SK-N-SH (cell line): ENCODE data around the gene MOK. TPM values are rescaled to one million over a fixed set of nuclear protein-coding genes. Genes with fewer than 3 reads are reported as not detected.

Experiments
- CTCF ChIA-PET: fragments of 300-600, 350-600 bp; formaldehyde crosslinking; extraction: SDS; loops from one replicate; lab custom pipeline; 2021; lab: Yijun Ruan, JAX
- POLR2A ChIA-PET: fragments of 350-600 bp; sonication (Branson Sonifier 250); formaldehyde crosslinking; extraction: SDS; loops from one replicate; lab custom pipeline; 2020; ENCODE audit warnings: antibody characterized with exemption, inconsistent platforms; lab: Yijun Ruan, JAX
- DNase-seq: peaks from one replicate; pipeline ENCODE4 v3.0.0; 2012
- H2AFZ ChIP-seq: fragments of 200-600 bp; sonication (generic); 2 replicates; pipeline ENCODE4 v1.8.1; 2016; ENCODE audit warnings: antibody characterized with exemption, mild to moderate bottlenecking, low read depth
- H3F3A ChIP-seq: fragments of 200-600 bp; sonication (generic); replicated peaks from 2 replicates; pipeline ENCODE3; 2016; ENCODE audit warnings: antibody characterized with exemption, mild to moderate bottlenecking; ENCODE audit not compliant: insufficient read depth
- H3K27ac ChIP-seq, 2 experiments: fragments of 200-500 bp in 1 of 2; fragments of 200-600 bp in 1 of 2; sonication (Bioruptor generic) in 1 of 2; sonication (generic), shearing (Covaris generic) in 1 of 2; 2 replicates each; pipeline versions ENCODE4 v1.5.1 to v1.6.1; 2014 to 2016; ENCODE audit warnings: low read depth in 2 of 2, inconsistent platforms in 1 of 2, low read length in 1 of 2, mild to moderate bottlenecking in 1 of 2, mixed read lengths in 1 of 2
- H3K27me3 ChIP-seq: fragments of 200-600 bp; sonication (generic), shearing (Covaris generic); 2 replicates; pipeline ENCODE4 v1.6.1; 2016; ENCODE audit warnings: mixed run types; ENCODE audit not compliant: insufficient read depth
- H3K36me3 ChIP-seq, 2 experiments: fragments of 200-500 bp in 1 of 2; fragments of 200-600 bp in 1 of 2; sonication (Bioruptor generic) in 1 of 2; sonication (generic) in 1 of 2; replicated peaks in 1 of 2; 2 replicates each; pipeline versions ENCODE3 to v1.5.1; 2014 to 2016; ENCODE audit warnings: low read length in 1 of 2, mild to moderate bottlenecking in 1 of 2; ENCODE audit not compliant: insufficient read depth in 2 of 2, control insufficient read depth in 1 of 2
- H3K4me1 ChIP-seq, 2 experiments: fragments of 200-500 bp in 1 of 2; fragments of 200-600 bp in 1 of 2; sonication (Bioruptor generic) in 1 of 2; sonication (generic), shearing (Covaris generic) in 1 of 2; 2 replicates each; pipeline versions ENCODE4 v1.5.1 to v1.6.1; 2014 to 2016; ENCODE audit warnings: low read depth in 1 of 2, low read length in 1 of 2, mixed run types in 1 of 2; ENCODE audit not compliant: insufficient read depth in 2 of 2, control insufficient read depth in 1 of 2
- H3K4me2 ChIP-seq: fragments of 200-600 bp; sonication (generic), shearing (Covaris generic); 2 replicates; pipeline ENCODE4 v1.6.1; 2017; ENCODE audit warnings: mixed run types
- H3K4me3 ChIP-seq, 2 experiments: fragments of 200-500 bp in 1 of 2; fragments of 200-600 bp in 1 of 2; sonication (Bioruptor generic) in 1 of 2; sonication (generic), shearing (Covaris generic) in 1 of 2; 2 replicates each; pipeline versions ENCODE4 v1.5.1 to v1.8.1; 2014 to 2016; ENCODE audit warnings: low read depth in 2 of 2, inconsistent platforms in 1 of 2, low read length in 1 of 2, mild to moderate bottlenecking in 1 of 2, mixed read lengths in 1 of 2, moderate library complexity in 1 of 2
- H3K79me2 ChIP-seq: fragments of 200-600 bp; sonication (generic); 2 replicates; pipeline ENCODE4 v1.8.1; 2017; ENCODE audit warnings: mild to moderate bottlenecking; ENCODE audit not compliant: insufficient read depth
- H3K9ac ChIP-seq: fragments of 200-600 bp; sonication (generic); 2 replicates; pipeline ENCODE4 v1.6.1; 2017; ENCODE audit warnings: mixed run types
- H3K9me2 ChIP-seq: fragments of 200-600 bp; sonication (generic); 2 replicates; pipeline ENCODE4 v1.6.1; 2017; ENCODE audit warnings: mixed run types
- H3K9me3 ChIP-seq: fragments of 200-600 bp; sonication (generic); 2 replicates; pipeline ENCODE4 v1.6.1; 2017; ENCODE audit warnings: mixed run types, mild to moderate bottlenecking, moderate library complexity
- H4K20me1 ChIP-seq: fragments of 200-600 bp; sonication (generic); 2 replicates; pipeline ENCODE4 v1.6.1; 2017; ENCODE audit warnings: mild to moderate bottlenecking, mixed run types; ENCODE audit not compliant: insufficient read depth
- CHD2 ChIP-seq: fragments of 150-350 bp; IDR thresholded peaks from 2 replicates; pipeline ENCODE4 v1.6.1; 2018; ENCODE audit warnings: low read length; ENCODE audit not compliant: partially characterized antibody
- FOXJ3 ChIP-seq: sonication (generic); formaldehyde crosslinking; IDR thresholded peaks from 2 replicates; pipeline ENCODE4 v1.5.1; 2020; ENCODE audit warnings: mild to moderate bottlenecking, missing genetic modification reagents
- FOXM1 ChIP-seq: IDR thresholded peaks from 2 replicates; pipeline ENCODE4 v1.4.0; 2012; ENCODE audit warnings: low read depth, mild to moderate bottlenecking
- GABPA ChIP-seq: IDR thresholded peaks from 2 replicates; pipeline ENCODE4 v1.4.0; 2012; ENCODE audit warnings: low read depth, mild to moderate bottlenecking
- JUND ChIP-seq: IDR thresholded peaks from 2 replicates; pipeline ENCODE4 v1.4.0; 2012
- MEF2A ChIP-seq: IDR thresholded peaks from 2 replicates; pipeline ENCODE4 v1.4.0; 2012; ENCODE audit warnings: low read depth, borderline replicate concordance
- MXI1 ChIP-seq: IDR thresholded peaks from 2 replicates; pipeline ENCODE4 v1.6.1; 2012; ENCODE audit warnings: mild to moderate bottlenecking, low read depth, low read length, improper control_type of control experiment
- NRF1 ChIP-seq: IDR thresholded peaks from 2 replicates; pipeline ENCODE4 v1.6.1; 2012; ENCODE audit warnings: low read depth, mild to moderate bottlenecking, low read length
- PBX3 ChIP-seq: IDR thresholded peaks from 2 replicates; pipeline ENCODE4; 2012
- RAD21 ChIP-seq: IDR thresholded peaks from 2 replicates; pipeline ENCODE4 v1.6.1; 2012; ENCODE audit warnings: mild to moderate bottlenecking, low read length
- REST ChIP-seq: IDR thresholded peaks from 2 replicates; pipeline ENCODE4 v1.6.1; 2012; ENCODE audit warnings: mild to moderate bottlenecking, low read depth, low read length, moderate library complexity
- SMC3 ChIP-seq: IDR thresholded peaks from 2 replicates; pipeline ENCODE4 v1.6.1; 2012; ENCODE audit warnings: low read depth, low read length, improper control_type of control experiment
- TCF12 ChIP-seq: IDR thresholded peaks from 2 replicates; pipeline ENCODE4 v1.4.0; 2012
- TEAD4 ChIP-seq: IDR thresholded peaks from 2 replicates; pipeline ENCODE4 v1.4.0; 2012; ENCODE audit warnings: mild to moderate bottlenecking, borderline replicate concordance; ENCODE audit not compliant: insufficient read depth
- WGBS: methylation state at CpG from one replicate; pipeline ENCODE4 v1.1.6; 2017; ENCODE audit warnings: low lambda C conversion rate; 5-methylcytosine and 5-hydroxymethylcytosine counted together
- polyA plus RNA-seq, 3 experiments: library from polyadenylated mRNA; depleted of rRNA; stranded (reverse); fragments of >200 nt; gene quantifications; 2 replicates each; pipeline ENCODE4 v1.2.3, GENCODE V29; 2012
- TF ChIP-seq, protein P1 (sequence below): fragments of 200-600 bp; sonication (generic); IDR thresholded peaks from 2 replicates; pipeline ENCODE4 v1.6.1; 2017; ENCODE audit warnings: antibody characterized with exemption, mild to moderate bottlenecking, moderate library complexity
- TF ChIP-seq, protein P2 (sequence below): IDR thresholded peaks from 2 replicates; pipeline ENCODE4 v1.4.0; 2012; ENCODE audit warnings: low read depth, borderline replicate concordance

MOK gene
- polyA plus RNA-seq, 1 of the 3 experiments (the other 2 are of a cell fraction): 13.3 TPM

DNA sequence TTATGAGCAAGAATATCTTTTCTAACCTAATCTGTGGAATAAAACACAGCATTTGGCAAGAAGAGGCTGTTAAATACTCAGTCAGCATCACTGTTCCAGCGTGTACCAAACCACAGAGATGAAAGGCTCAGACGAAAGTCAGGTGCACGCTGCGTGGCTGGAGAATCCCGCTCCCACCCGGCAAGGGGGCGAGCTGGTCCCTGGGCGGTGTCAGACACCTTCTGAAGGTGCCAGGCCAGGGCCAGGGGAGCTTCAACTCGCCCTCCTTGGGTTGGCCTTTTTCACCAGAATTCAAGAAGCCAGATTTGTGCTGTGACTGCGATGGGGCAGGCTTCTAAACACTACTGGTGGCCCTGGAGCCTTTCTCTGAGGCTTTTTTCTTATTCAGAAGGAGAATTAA lies 92.1 kb downstream of the MOK start (continued):
- TF ChIP-seq PBX3: no peak
- TF ChIP-seq REST: no peak
- TF ChIP-seq MEF2A: no peak
- no peak for TF ChIP-seq NRF1
- no peak for TF ChIP-seq CHD2
- TF ChIP-seq FOXJ3 (CRISPR knock-in tag): no peak
- no peak for TF ChIP-seq JUND
- TF ChIP-seq TCF12: no peak

GRCh38 chr14:102212356-102212755 lies 92.6 kb downstream of the MOK start:
- POLR2A ChIA-PET: no interaction called here
- DNase-seq: no peak
- Histone ChIP-seq H3K79me2 (peaks cover 3% of the 10 kb centered on the region; the same call in 1 of the 2 replicates), H3K4me3 (no peak overlapping the region), H3K27ac (no peak overlapping the region; a peak in 1 of 4 replicates), H3K27me3 (no peaks in the 10 kb centered on the region), H2AFZ (no peak overlapping the region), H3K9me2 (no peaks in the 10 kb centered on the region), H4K20me1 (no peaks in the 10 kb centered on the region), H3F3A (no peaks in the 10 kb centered on the region), H3K9ac (no peak overlapping the region), H3K36me3 (peaks cover 8 to 38% of the 10 kb centered on the region in 2 experiments), H3K9me3 (no peaks in the 10 kb centered on the region), H3K4me2 (no peak overlapping the region), H3K4me1 (peaks cover 0 to 13% of the 10 kb centered on the region in 2 experiments; a peak in 1 of 4 replicates)
- CTCF ChIA-PET: interaction anchor here (1.5 kb wide), 1 partner anchor 148 kb away, joined by 4 read pairs; no protein-coding TSS in a partner anchor
- 95% methylated on average over 8 of the region's 8 CpGs for WGBS
- TF ChIP-seq FOXM1 (no peak), RAD21 (no peak), GABPA (no peak), CHD2 (no peak), TEAD4 (no peak), SMC3 (no peak), MXI1 (no peak)
- TF ChIP-seq, protein P1, sequence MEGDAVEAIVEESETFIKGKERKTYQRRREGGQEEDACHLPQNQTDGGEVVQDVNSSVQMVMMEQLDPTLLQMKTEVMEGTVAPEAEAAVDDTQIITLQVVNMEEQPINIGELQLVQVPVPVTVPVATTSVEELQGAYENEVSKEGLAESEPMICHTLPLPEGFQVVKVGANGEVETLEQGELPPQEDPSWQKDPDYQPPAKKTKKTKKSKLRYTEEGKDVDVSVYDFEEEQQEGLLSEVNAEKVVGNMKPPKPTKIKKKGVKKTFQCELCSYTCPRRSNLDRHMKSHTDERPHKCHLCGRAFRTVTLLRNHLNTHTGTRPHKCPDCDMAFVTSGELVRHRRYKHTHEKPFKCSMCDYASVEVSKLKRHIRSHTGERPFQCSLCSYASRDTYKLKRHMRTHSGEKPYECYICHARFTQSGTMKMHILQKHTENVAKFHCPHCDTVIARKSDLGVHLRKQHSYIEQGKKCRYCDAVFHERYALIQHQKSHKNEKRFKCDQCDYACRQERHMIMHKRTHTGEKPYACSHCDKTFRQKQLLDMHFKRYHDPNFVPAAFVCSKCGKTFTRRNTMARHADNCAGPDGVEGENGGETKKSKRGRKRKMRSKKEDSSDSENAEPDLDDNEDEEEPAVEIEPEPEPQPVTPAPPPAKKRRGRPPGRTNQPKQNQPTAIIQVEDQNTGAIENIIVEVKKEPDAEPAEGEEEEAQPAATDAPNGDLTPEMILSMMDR: no peak
- TF ChIP-seq, protein P2, sequence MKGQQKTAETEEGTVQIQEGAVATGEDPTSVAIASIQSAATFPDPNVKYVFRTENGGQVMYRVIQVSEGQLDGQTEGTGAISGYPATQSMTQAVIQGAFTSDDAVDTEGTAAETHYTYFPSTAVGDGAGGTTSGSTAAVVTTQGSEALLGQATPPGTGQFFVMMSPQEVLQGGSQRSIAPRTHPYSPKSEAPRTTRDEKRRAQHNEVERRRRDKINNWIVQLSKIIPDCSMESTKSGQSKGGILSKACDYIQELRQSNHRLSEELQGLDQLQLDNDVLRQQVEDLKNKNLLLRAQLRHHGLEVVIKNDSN: no peak
